NCI-H2107 treated with DMSO at 0.1 percent for 48 hours (cell line): ENCODE results near the gene FBLN1.
"Not testable (repeated sequence)": the region's sequence is repeated elsewhere in the genome, so short reads cannot be mapped to it uniquely, and the experiment has no call there.

Experiments used
- DNase-seq: peaks from one replicate; lab custom pipeline; 2025; ENCODE audit not compliant: unreplicated experiment; lab: John Stamatoyannopoulos, UW

FBLN1 gene

GRCh38 chr22:45475851-45476514, 26.7 kb upstream of the FBLN1 start:
- DNase-seq = no peak

- DNase-seq = no peak
These were observed 25.9 kb upstream of the FBLN1 start for GRCh38 chr22:45476814-45477213.

GRCh38 chr22:45477366-45478107, 25.1 kb upstream of the FBLN1 start:
- no peak for DNase-seq

GRCh38 chr22:45478108-45478771, 24.4 kb upstream of the FBLN1 start:
- no peak for DNase-seq

GRCh38 chr22:45480717-45481116, 22.0 kb upstream of the FBLN1 start:
- no peak for DNase-seq

GRCh38 chr22:45481661-45482060, 21.0 kb upstream of the FBLN1 start:
- no peak for DNase-seq

GRCh38 chr22:45482169-45482568, 20.5 kb upstream of the FBLN1 start:
- no peak for DNase-seq

- DNase-seq = no peak
These were observed 19.4 kb upstream of the FBLN1 start for GRCh38 chr22:45483319-45483718.

- DNase-seq = no peak
These were observed 18.7 kb upstream of the FBLN1 start for GRCh38 chr22:45483918-45484499.

- DNase-seq = no peak
These were observed 17.9 kb upstream of the FBLN1 start for GRCh38 chr22:45484742-45485141.

- no peak for DNase-seq
These were observed 17.4 kb upstream of the FBLN1 start for GRCh38 chr22:45485261-45485660.

GRCh38 chr22:45488764-45489370, 13.8 kb upstream of the FBLN1 start:
- DNase-seq = no peak

GRCh38 chr22:45490836-45491235, 11.8 kb upstream of the FBLN1 start:
- DNase-seq = no peak

GRCh38 chr22:45491841-45492240, 10.8 kb upstream of the FBLN1 start:
- DNase-seq = no peak

- no peak for DNase-seq
These were observed 9.4 kb upstream of the FBLN1 start for GRCh38 chr22:45493286-45493771.

- DNase-seq = not testable (repeated sequence)
These were observed 8.4 kb upstream of the FBLN1 start for GRCh38 chr22:45494306-45494705.

- not testable (repeated sequence) for DNase-seq
These were observed 7.1 kb upstream of the FBLN1 start for GRCh38 chr22:45495616-45496015.

GRCh38 chr22:45496451-45496941, 6.2 kb upstream of the FBLN1 start:
- no peak for DNase-seq

- DNase-seq = no peak
These were observed 5.1 kb upstream of the FBLN1 start for GRCh38 chr22:45497351-45498145.

GRCh38 chr22:45499746-45500145, 2.9 kb upstream of the FBLN1 start:
- DNase-seq = no peak
